Uterus (tissue), 2 donors: Measurements from ENCODE around the gene SMOC2.

ENCODE experiments used
- POLR2A ChIP-seq, 2 donors: fragments of 450-650 bp; IDR thresholded peaks; one replicate each; pipeline ENCODE4 v1.6.1; 2016; ENCODE audit warnings: antibody characterized with exemption in 2 of 2, mild to moderate bottlenecking in 1 of 2, moderate library complexity in 1 of 2
- TF ChIP-seq, protein P1 (sequence below), 4 experiments: fragments of 200-600 bp in 2 of 4; fragments of 450-650 bp in 2 of 4; sonication (generic) in 2 of 4; IDR thresholded peaks; one replicate each; pipeline ENCODE4 v1.5.1; 2016 to 2019; ENCODE audit warnings: antibody characterized with exemption in 4 of 4, mild to moderate bottlenecking in 2 of 4, moderate library complexity in 1 of 4

DNA sequence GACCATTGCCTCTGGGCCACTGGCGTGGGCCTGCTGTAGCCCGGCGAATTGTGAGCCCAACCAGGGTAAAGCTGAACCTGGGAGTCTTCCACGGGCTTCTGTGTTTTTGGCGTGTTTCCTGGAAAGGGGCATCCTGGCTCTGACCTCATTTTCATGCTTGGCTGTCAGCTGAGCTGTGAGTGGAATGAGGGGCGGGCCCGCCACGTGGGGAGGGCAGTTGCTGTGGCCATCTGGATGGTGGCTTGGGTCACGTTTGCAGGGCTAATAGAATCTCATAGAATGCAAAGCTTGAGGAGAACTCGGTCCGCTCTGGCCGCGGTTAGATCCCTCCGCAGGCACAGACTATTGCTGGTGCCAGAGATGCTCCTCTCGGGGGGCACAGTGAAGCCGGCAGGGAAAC, 263.0 kb downstream of the SMOC2 start:
- no peak for TF ChIP-seq POLR2A (IDR thresholded peaks at IDR 0.05)
- TF ChIP-seq, protein P1, sequence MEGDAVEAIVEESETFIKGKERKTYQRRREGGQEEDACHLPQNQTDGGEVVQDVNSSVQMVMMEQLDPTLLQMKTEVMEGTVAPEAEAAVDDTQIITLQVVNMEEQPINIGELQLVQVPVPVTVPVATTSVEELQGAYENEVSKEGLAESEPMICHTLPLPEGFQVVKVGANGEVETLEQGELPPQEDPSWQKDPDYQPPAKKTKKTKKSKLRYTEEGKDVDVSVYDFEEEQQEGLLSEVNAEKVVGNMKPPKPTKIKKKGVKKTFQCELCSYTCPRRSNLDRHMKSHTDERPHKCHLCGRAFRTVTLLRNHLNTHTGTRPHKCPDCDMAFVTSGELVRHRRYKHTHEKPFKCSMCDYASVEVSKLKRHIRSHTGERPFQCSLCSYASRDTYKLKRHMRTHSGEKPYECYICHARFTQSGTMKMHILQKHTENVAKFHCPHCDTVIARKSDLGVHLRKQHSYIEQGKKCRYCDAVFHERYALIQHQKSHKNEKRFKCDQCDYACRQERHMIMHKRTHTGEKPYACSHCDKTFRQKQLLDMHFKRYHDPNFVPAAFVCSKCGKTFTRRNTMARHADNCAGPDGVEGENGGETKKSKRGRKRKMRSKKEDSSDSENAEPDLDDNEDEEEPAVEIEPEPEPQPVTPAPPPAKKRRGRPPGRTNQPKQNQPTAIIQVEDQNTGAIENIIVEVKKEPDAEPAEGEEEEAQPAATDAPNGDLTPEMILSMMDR (IDR thresholded peaks at IDR 0.05): no peak
